ENCODE data around the gene COL1A2. TPM values are rescaled to one million over a fixed set of nuclear protein-coding genes. Genes with fewer than 3 reads are reported as not detected.

Gene COL1A2
- total RNA-seq, 1 donor from 2014 or later, result 12,302 TPM

- no peak for DNase-seq (ENCODE audit: low spot score)
- H3K27ac Mint-ChIP-seq (ENCODE audit: unreplicated experiment), result peak overlapping the region; percentile 92
Measured at GRCh38 chr7:94422827-94423460, 28.2 kb downstream of the COL1A2 start.

GRCh38 chr7:94423863-94424735, 29.4 kb downstream of the COL1A2 start:
- Mint-ChIP-seq H3K36me3 (ENCODE audit: low read depth) (peaks cover 92% of the 10 kb centered on the region), H3K27ac (ENCODE audit: unreplicated experiment) (peak overlapping the region; percentile 92), H3K9me3 (ENCODE audit: low read depth) (no peaks in the 10 kb centered on the region), H3K4me3 (ENCODE audit: unreplicated experiment) (peak overlapping the region; percentile 11), H3K27me3 (ENCODE audit: low read depth) (no peaks in the 10 kb centered on the region), H3K4me1 (ENCODE audit: low read depth) (peaks cover 100% of the 10 kb centered on the region)
- TF ChIP-seq CTCF (IDR thresholded peaks at IDR 0.05), result no peak
- no peak for DNase-seq (ENCODE audit: low spot score)

More at GRCh38 chr7:94422827-94423460, 28.2 kb downstream of the COL1A2 start:
- peaks cover 100% of the 10 kb centered on the region for H3K4me1 Mint-ChIP-seq (ENCODE audit: low read depth)
- no peak for TF ChIP-seq CTCF (IDR thresholded peaks at IDR 0.05)
- H3K4me3 Mint-ChIP-seq (ENCODE audit: unreplicated experiment), result no peak overlapping the region
- H3K36me3 Mint-ChIP-seq (ENCODE audit: low read depth), result peaks cover 90% of the 10 kb centered on the region
- no peaks in the 10 kb centered on the region for H3K27me3 Mint-ChIP-seq (ENCODE audit: low read depth)
- no peaks in the 10 kb centered on the region for H3K9me3 Mint-ChIP-seq (ENCODE audit: low read depth)

GRCh38 chr7:94425546-94425945, 30.9 kb downstream of the COL1A2 start:
- Mint-ChIP-seq H3K4me1 (ENCODE audit: low read depth) (peaks cover 96% of the 10 kb centered on the region), H3K4me3 (ENCODE audit: unreplicated experiment) (peak overlapping the region; percentile 28), H3K27me3 (ENCODE audit: low read depth) (no peaks in the 10 kb centered on the region), H3K27ac (ENCODE audit: unreplicated experiment) (peak overlapping the region; percentile 88), H3K9me3 (ENCODE audit: low read depth) (no peaks in the 10 kb centered on the region), H3K36me3 (ENCODE audit: low read depth) (peaks cover 88% of the 10 kb centered on the region)
- DNase-seq (ENCODE audit: low spot score), result no peak
- no peak for TF ChIP-seq CTCF (IDR thresholded peaks at IDR 0.05)

GRCh38 chr7:94426980-94427875, 32.5 kb downstream of the COL1A2 start:
- Mint-ChIP-seq H3K27ac (ENCODE audit: unreplicated experiment) (peak overlapping the region; percentile 88), H3K36me3 (ENCODE audit: low read depth) (peaks cover 79% of the 10 kb centered on the region), H3K4me1 (ENCODE audit: low read depth) (peaks cover 84% of the 10 kb centered on the region), H3K4me3 (ENCODE audit: unreplicated experiment) (no peak overlapping the region), H3K9me3 (ENCODE audit: low read depth) (no peaks in the 10 kb centered on the region), H3K27me3 (ENCODE audit: low read depth) (no peaks in the 10 kb centered on the region)
- DNase-seq (ENCODE audit: low spot score), result no peak
- no peak for TF ChIP-seq CTCF (IDR thresholded peaks at IDR 0.05)

GRCh38 chr7:94429153-94429552, 34.5 kb downstream of the COL1A2 start:
- no peaks in the 10 kb centered on the region for H3K9me3 Mint-ChIP-seq (ENCODE audit: low read depth)
- peak overlapping the region; percentile 83 for H3K27ac Mint-ChIP-seq (ENCODE audit: unreplicated experiment)
- H3K4me3 Mint-ChIP-seq (ENCODE audit: unreplicated experiment), result no peak overlapping the region
- no peaks in the 10 kb centered on the region for H3K27me3 Mint-ChIP-seq (ENCODE audit: low read depth)
- H3K4me1 Mint-ChIP-seq (ENCODE audit: low read depth), result peaks cover 65% of the 10 kb centered on the region
- no peak for TF ChIP-seq CTCF (IDR thresholded peaks at IDR 0.05)
- peaks cover 61% of the 10 kb centered on the region for H3K36me3 Mint-ChIP-seq (ENCODE audit: low read depth)
- no peak for DNase-seq (ENCODE audit: low spot score)
